GM19372 (cell line): ENCODE data around the gene CATSPER4.

Experiments
- ATAC-seq: cut with Tn5 transposase; IDR thresholded peaks from one replicate; pipeline ENCODE4 v1.9.1; 2021; ENCODE audit warnings: mild to moderate bottlenecking, low read depth, moderate library complexity; ENCODE audit not compliant: unreplicated experiment

The CATSPER4 gene

GRCh38 chr1:26234644-26235370 is 44.4 kb downstream of the CATSPER4 start:
- no peak for ATAC-seq

GRCh38 chr1:26237230-26237966 is 47.0 kb downstream of the CATSPER4 start:
- ATAC-seq: no peak

- ATAC-seq: no peak
Observed at GRCh38 chr1:26239936-26240335, 49.5 kb downstream of the CATSPER4 start.
